HL-60 (cell line): ENCODE data around the gene RSF1.

Source experiments
- DNase-seq, 2 experiments: peaks; one replicate each; pipeline ENCODE4 v3.0.0-alpha.2; 2010 to 2020; ENCODE audit warnings: low read depth in 1 of 2, low spot score in 1 of 2
- H3K27ac ChIP-seq: fragments of 250-450 bp; sonication (Bioruptor Pico); replicated peaks from 2 replicates; pipeline ENCODE4 v1.5.1; 2020; ENCODE audit warnings: mild to moderate bottlenecking, moderate library complexity
- H3K27me3 ChIP-seq: fragments of 250-450 bp; sonication (Bioruptor Pico); 2 replicates; pipeline ENCODE4 v1.5.1; 2021; ENCODE audit warnings: mild to moderate bottlenecking, moderate library complexity; ENCODE audit not compliant: insufficient read depth, poor library complexity, severe bottlenecking
- H3K4me3 ChIP-seq: replicated peaks from 2 replicates; pipeline ENCODE4 v1.5.1; 2011; ENCODE audit warnings: mild to moderate bottlenecking, control low read depth, low read length; ENCODE audit not compliant: insufficient read depth
- GABPA ChIP-seq: IDR thresholded peaks from 2 replicates; pipeline ENCODE4 v1.6.1; 2012; ENCODE audit warnings: low read depth
- POLR2AphosphoS5 ChIP-seq: IDR thresholded peaks from 2 replicates; pipeline ENCODE4 v1.6.1; 2012; ENCODE audit warnings: low read depth
- SPI1 ChIP-seq: IDR thresholded peaks from 2 replicates; pipeline ENCODE4 v1.6.1; 2012; ENCODE audit warnings: low read depth, mild to moderate bottlenecking, borderline replicate concordance
- TF ChIP-seq, protein P1 (sequence below): IDR thresholded peaks from one replicate; pipeline ENCODE4 v1.5.1; 2011; ENCODE audit warnings: low read length, control low read depth, inconsistent platforms; ENCODE audit not compliant: insufficient read depth
- TF ChIP-seq, protein P2 (sequence below): IDR thresholded peaks from 2 replicates; pipeline ENCODE4 v1.6.1; 2012; ENCODE audit warnings: low read depth; ENCODE audit not compliant: insufficient replicate concordance

RSF1 gene

DNA sequence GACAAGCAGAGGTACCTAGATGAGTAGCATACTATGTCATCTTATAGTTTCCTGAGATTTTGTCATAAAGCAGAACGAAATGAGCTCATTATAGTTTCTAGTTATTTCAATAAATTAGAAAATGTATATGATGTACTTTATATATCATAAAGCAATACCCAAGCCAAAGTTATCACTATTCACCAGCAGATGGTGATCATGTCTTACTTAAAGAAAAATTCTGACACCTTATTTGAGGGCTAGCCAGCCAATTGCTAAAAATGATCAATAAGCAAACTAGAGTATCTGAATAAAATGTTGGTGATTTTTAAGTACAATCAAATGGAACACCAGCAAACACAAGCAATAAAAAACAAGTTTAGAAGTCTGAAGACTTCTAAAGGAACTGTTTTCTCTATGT lies 44.1 kb downstream of the RSF1 start:
- H3K4me3 ChIP-seq, result no peak overlapping the region
- H3K27ac ChIP-seq, result no peak overlapping the region
- H3K27me3 ChIP-seq, result no peaks in the 10 kb centered on the region
- no peak for TF ChIP-seq GABPA
- TF ChIP-seq SPI1, result no peak
- TF ChIP-seq POLR2AphosphoS5, result no peak
- TF ChIP-seq, protein P1, sequence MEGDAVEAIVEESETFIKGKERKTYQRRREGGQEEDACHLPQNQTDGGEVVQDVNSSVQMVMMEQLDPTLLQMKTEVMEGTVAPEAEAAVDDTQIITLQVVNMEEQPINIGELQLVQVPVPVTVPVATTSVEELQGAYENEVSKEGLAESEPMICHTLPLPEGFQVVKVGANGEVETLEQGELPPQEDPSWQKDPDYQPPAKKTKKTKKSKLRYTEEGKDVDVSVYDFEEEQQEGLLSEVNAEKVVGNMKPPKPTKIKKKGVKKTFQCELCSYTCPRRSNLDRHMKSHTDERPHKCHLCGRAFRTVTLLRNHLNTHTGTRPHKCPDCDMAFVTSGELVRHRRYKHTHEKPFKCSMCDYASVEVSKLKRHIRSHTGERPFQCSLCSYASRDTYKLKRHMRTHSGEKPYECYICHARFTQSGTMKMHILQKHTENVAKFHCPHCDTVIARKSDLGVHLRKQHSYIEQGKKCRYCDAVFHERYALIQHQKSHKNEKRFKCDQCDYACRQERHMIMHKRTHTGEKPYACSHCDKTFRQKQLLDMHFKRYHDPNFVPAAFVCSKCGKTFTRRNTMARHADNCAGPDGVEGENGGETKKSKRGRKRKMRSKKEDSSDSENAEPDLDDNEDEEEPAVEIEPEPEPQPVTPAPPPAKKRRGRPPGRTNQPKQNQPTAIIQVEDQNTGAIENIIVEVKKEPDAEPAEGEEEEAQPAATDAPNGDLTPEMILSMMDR, result no peak
- TF ChIP-seq, protein P2, sequence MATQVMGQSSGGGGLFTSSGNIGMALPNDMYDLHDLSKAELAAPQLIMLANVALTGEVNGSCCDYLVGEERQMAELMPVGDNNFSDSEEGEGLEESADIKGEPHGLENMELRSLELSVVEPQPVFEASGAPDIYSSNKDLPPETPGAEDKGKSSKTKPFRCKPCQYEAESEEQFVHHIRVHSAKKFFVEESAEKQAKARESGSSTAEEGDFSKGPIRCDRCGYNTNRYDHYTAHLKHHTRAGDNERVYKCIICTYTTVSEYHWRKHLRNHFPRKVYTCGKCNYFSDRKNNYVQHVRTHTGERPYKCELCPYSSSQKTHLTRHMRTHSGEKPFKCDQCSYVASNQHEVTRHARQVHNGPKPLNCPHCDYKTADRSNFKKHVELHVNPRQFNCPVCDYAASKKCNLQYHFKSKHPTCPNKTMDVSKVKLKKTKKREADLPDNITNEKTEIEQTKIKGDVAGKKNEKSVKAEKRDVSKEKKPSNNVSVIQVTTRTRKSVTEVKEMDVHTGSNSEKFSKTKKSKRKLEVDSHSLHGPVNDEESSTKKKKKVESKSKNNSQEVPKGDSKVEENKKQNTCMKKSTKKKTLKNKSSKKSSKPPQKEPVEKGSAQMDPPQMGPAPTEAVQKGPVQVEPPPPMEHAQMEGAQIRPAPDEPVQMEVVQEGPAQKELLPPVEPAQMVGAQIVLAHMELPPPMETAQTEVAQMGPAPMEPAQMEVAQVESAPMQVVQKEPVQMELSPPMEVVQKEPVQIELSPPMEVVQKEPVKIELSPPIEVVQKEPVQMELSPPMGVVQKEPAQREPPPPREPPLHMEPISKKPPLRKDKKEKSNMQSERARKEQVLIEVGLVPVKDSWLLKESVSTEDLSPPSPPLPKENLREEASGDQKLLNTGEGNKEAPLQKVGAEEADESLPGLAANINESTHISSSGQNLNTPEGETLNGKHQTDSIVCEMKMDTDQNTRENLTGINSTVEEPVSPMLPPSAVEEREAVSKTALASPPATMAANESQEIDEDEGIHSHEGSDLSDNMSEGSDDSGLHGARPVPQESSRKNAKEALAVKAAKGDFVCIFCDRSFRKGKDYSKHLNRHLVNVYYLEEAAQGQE, result no peak
- no peak for DNase-seq

DNA sequence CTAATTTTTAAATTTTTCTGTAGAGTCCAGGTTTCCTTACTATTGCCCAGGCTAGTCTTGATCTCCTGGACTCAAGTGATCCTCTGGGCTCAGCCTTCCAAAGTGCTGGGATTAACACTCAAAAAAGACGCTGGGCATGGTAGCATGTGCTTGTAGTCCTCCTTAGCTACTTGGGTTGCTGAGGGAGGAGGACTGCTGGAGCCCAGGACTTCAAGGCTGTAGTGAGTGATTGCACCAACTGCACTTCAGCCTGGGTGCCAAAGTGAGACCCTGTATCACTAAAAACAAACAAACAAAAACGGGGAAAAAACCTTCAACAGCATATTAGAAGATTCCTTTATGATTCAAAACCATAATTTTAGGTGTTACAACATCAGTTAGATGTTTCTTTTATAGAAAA lies 44.6 kb downstream of the RSF1 start:
- TF ChIP-seq POLR2AphosphoS5 (no peak), GABPA (no peak)
- TF ChIP-seq, protein P2, result no peak
- no peak overlapping the region for H3K4me3 ChIP-seq
- H3K27ac ChIP-seq, result no peak overlapping the region

DNA sequence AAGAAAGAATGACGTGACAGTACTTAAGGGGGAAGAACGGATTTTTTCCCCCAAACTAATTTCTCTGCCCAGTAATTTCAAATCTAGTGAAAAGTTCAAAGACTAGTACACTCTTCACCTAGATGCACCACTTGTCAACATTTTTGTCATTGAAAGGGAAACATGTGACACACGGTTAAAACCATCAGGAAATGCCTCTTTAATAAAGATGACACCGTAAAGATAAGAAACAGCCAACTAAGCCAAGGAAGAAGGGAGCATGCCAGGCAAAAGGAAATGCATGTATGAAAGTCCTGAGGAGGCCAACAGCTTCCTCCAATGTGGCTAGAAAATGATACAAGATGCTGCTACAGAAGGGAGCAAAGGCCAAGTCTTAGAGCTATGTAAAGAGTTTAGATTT lies 49.4 kb downstream of the RSF1 start:
- TF ChIP-seq, protein P2, result no peak
- TF ChIP-seq POLR2AphosphoS5 (no peak), SPI1 (no peak), GABPA (no peak)
- TF ChIP-seq, protein P1, result no peak
- Histone ChIP-seq H3K27ac (no peak overlapping the region), H3K27me3 (no peaks in the 10 kb centered on the region), H3K4me3 (no peak overlapping the region)
- no peak for DNase-seq

More for the DNA sequence above, 44.6 kb downstream of the RSF1 start:
- DNase-seq, result no peak
- no peaks in the 10 kb centered on the region for H3K27me3 ChIP-seq
